Spinal cord (tissue), 10 donors: ENCODE data around the gene SUPT4H1. TPM values are rescaled to one million over a fixed set of nuclear protein-coding genes. Genes with fewer than 3 reads are reported as not detected.

Source experiments
- DNase-seq, 6 donors: peaks; one replicate each; pipeline versions ENCODE4 v3.0.0 to v3.0.0-alpha.2; 2013 to 2015; ENCODE audit warnings: low spot score in 6 of 6, low read depth in 4 of 6
- H3K27ac ChIP-seq: one replicate; pipeline ENCODE4 v1.5.1; 2013; ENCODE audit warnings: low read depth, low read length, control low read depth
- H3K27me3 ChIP-seq: one replicate; pipeline ENCODE4 v1.6.1; 2013; ENCODE audit warnings: low read length; ENCODE audit not compliant: control insufficient read depth, insufficient read depth
- H3K36me3 ChIP-seq: one replicate; pipeline ENCODE4 v1.6.1; 2013; ENCODE audit warnings: low read length; ENCODE audit not compliant: control insufficient read depth, insufficient read depth
- H3K4me1 ChIP-seq: one replicate; pipeline ENCODE4 v1.6.1; 2013; ENCODE audit warnings: low read length; ENCODE audit not compliant: control insufficient read depth, insufficient read depth
- H3K4me3 ChIP-seq: one replicate; pipeline ENCODE4 v1.5.1; 2013; ENCODE audit warnings: low read depth, low read length, control low read depth
- H3K9me3 ChIP-seq: one replicate; pipeline ENCODE4 v1.6.1; 2013; ENCODE audit warnings: low read length; ENCODE audit not compliant: control insufficient read depth, insufficient read depth
- WGBS: methylation state at CpG from one replicate; pipeline ENCODE4 v1.1.5; 2013; ENCODE audit warnings: missing lambda C conversion rate; ENCODE audit not compliant: insufficient coverage; 5-methylcytosine and 5-hydroxymethylcytosine counted together
- polyA plus RNA-seq, 2 donors: library from polyadenylated mRNA; unstranded; fragments of 120-200 nt; gene quantifications; one replicate each; pipeline ENCODE4 v1.2.1, GENCODE V29; 2013; ENCODE audit not compliant: insufficient read length in 2 of 2
- total RNA-seq, 2 donors: library from RNA; depleted of rRNA in 1 of 2; stranded (reverse); fragments of 120-200 nt in 1 of 2; fragments of >200 nt in 1 of 2; gene quantifications; one replicate each; pipeline versions ENCODE4 v1.2.3 to v1.2.4, GENCODE V29; 2013 to 2014
- donor health status: healthy.

The SUPT4H1 gene
- total and polyA plus RNA-seq, 4 donors = 48.4 to 97.8 (median 87.5) TPM

DNA sequence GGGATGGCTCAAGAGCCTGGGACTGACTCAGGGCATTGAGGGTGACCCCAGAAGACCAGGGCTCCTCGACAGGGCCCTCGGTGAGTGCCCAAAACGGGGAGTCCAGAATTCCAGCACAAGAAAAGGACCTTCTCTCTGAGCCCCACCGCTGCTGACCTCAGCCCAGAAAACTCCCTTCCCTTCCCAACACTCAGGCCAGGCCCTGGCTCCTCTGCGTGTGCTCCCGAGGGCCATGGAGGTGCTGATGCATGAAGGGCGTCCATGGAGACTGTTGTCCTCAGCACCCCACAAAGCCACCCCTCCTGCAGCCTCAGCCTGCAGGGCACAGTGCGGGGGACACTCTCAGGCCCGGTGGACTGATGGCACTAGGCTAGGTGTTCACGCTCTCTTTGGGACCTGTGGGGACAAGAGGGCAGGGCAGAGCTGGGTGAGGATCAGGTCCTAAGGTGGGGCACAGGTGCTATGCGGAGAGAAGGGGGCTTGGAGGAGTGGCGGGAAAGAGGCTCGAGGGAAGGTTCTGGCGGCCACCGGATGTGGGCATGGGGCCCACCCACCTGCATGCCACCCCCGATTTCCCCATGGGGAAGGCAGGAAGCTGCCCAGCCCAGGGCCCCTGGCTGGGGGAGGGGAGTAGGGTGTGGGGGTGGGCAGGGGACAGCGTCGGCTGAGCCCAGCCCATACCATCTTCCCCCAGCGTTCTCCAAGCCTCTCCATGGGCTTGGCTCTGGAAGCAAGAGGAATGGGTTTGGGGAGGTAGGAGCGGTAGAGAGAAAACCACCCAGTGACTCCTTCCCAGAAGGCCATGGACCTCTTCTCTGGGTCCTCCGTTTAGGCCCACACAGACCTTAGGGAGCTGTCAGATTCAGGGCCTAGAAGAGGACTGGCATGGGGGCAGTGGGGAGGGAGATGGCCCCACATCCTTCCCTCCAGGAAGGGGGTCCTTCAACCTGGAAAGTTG, 18.9 kb downstream of the SUPT4H1 start:
- Histone ChIP-seq H3K9me3 (no peaks in the 10 kb centered on the region), H3K27me3 (peaks cover 3% of the 10 kb centered on the region), H3K4me1 (peaks cover 33% of the 10 kb centered on the region), H3K4me3 (no peak overlapping the region), H3K27ac (no peak overlapping the region), H3K36me3 (peaks cover 5% of the 10 kb centered on the region)
- no peak for DNase-seq
- 91% methylated on average over 11 of the region's 21 CpGs for WGBS

DNA sequence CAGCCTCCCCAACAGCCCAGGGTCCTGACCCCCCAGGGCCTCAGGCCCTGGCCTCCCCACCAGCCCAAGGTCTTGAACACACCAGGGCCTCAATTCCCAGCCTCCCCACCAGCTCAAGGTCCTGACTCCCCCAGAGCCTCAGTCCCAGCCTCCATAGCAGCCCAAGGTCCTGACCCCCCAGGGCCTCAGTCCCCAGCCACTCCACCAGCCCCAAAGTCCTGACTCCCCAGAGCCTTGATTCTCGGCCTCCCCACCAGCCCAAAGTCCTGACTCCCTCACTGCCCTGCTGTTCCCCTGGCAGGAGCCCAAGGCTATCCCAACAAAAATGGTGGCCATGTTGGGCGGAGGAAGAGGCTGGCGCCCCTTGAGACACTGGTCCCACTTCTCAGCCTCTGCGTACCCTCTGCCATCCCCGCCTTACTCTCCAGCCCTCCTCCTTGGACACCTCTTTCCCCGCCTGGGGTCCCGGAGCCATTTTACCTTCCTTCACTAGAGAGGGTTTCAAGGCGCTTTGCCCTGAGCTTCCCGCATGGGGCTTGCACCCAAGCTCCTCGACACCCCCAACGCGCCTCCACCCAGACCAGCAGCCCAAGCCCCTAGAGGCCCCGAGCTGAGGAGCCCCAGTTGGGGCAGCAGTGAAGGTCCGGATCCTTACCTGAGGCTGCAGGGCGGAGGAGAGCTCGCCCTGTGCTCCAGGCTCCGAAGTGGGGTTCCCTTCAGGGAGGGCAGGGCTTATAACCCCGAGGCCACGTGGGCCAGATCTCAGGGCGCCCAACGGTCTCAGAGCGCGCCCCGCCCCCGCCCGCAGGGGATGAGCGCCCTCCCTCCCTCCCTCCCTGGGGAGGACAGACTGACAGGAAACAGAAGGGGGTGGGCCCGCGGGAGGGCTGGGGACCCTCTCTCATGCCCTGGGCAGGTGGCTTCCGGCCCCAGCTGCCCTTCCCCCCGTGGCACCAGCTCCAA, 19.9 kb downstream of the SUPT4H1 start:
- H3K27ac ChIP-seq = no peak overlapping the region
- H3K4me1 ChIP-seq = peaks cover 38% of the 10 kb centered on the region
- H3K4me3 ChIP-seq = peak overlapping the region; percentile 16
- H3K36me3 ChIP-seq = peaks cover 7% of the 10 kb centered on the region
- H3K9me3 ChIP-seq = no peaks in the 10 kb centered on the region
- DNase-seq = no peak
- WGBS = 87% methylated on average over 23 of the region's 31 CpGs
- peaks cover 3% of the 10 kb centered on the region for H3K27me3 ChIP-seq

DNA sequence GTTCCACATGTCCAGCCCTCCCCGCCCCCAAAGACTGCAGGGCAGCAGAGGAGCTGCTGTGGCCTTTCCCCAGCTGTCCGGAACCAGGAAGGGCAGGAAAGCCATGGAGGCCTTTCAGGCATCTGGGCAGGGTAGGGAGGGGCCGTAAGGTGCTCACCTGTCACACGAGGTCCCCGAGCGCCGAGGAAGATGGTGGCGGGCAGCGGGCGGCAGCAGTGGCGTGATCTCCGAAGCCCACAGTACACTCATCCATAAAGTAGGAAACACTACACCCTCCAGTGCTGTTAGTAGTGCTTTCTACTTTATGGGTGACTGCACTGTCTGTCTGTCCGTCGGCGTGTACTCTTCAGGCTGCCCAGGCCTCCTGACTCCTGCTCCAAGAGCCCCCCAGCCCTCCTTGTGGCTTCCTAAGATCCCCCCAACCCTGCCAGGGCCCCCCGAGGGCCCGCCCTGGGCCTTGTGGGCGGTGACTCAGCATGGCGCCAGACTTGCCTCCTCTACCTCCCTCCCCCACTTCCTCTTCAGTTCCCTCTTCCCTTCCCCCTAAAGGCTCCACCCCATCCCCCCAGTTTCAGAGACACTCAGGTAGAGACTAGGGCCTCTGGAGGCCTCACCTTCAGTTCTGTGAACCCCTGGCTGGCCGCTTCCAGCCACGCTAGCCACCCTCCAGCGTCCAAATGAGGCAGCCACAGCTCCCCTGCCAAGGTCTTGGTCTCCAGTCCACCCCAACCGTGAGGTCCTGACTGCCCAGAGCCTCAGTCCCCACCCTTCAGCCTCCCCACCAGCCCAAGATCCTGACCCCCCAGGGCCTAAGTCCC, 20.8 kb downstream of the SUPT4H1 start:
- Histone ChIP-seq H3K27ac (no peak overlapping the region), H3K4me3 (peak overlapping the region; percentile 16), H3K36me3 (peaks cover 7% of the 10 kb centered on the region), H3K9me3 (no peaks in the 10 kb centered on the region), H3K4me1 (peaks cover 43% of the 10 kb centered on the region), H3K27me3 (no peaks in the 10 kb centered on the region)
- DNase-seq = no peak
- 79% methylated on average over 12 of the region's 23 CpGs for WGBS

DNA sequence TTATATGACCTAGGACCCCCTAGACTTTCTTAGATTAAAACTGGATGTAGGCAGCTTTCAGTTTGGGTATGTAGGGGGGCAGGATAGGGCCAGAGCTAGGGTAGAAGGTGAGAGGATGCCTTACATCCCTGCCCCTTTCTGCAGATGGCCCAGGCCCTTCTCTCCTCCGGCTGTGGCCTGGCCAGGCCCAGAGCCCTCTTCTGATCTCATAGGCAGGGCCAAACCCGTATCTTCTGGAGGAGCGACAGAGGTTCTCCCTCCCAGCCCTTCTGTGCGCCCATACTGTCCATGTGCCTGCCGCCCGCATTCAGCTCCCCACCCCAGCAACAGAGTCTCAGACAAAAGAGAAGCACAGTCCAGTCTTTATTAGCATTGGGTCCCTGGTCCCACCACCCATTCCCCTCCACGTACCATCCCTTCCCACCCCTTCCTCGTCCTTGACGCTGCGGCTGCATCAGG, 21.4 kb downstream of the SUPT4H1 start:
- Histone ChIP-seq H3K4me3 (no peak overlapping the region), H3K9me3 (no peaks in the 10 kb centered on the region), H3K27ac (no peak overlapping the region), H3K36me3 (peaks cover 10% of the 10 kb centered on the region), H3K27me3 (no peaks in the 10 kb centered on the region), H3K4me1 (peaks cover 48% of the 10 kb centered on the region)
- DNase-seq = no peak
- 80% methylated on average over 8 of the region's 10 CpGs for WGBS

DNA sequence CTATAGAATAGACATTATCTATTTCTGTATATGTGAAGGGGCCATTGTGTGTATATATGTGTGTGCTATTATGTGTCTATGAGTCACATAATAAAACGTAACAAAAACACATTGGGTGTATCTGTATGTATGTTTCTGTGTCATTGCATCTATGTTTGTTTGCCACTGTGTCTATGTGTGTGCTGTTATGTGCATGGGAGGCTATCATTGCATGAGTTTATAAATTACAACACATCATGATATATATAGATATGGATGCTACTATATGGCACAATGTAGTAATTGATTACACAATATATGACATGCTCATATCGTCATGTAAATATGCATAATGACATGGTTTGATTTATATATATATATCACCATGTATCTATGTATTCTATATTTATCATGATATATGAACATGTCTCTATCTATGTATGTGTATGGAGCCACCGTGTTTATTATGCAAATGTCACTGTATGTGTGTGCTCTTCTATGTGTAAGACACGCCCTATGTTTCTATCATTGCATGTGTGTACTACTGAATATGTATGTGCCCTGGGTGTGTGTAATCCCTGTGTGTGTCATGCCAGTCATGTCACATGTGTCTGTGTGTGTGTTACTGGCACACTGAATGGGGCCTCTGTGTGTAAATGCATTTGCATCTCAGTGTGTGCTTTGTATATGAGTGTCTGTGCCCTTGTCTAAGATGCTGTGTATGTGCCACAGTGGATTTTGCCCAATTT, 22.0 kb downstream of the SUPT4H1 start:
- peak overlapping the region; percentile 48 for H3K4me3 ChIP-seq
- H3K27ac ChIP-seq = no peak overlapping the region
- DNase-seq = peak in 2 of 6 donors; percentile 24 to 40
- no peaks in the 10 kb centered on the region for H3K9me3 ChIP-seq
- 83% methylated on average over 2 of the region's 4 CpGs for WGBS
- H3K36me3 ChIP-seq = peaks cover 10% of the 10 kb centered on the region
- peaks cover 54% of the 10 kb centered on the region for H3K4me1 ChIP-seq
- H3K27me3 ChIP-seq = no peaks in the 10 kb centered on the region

DNA sequence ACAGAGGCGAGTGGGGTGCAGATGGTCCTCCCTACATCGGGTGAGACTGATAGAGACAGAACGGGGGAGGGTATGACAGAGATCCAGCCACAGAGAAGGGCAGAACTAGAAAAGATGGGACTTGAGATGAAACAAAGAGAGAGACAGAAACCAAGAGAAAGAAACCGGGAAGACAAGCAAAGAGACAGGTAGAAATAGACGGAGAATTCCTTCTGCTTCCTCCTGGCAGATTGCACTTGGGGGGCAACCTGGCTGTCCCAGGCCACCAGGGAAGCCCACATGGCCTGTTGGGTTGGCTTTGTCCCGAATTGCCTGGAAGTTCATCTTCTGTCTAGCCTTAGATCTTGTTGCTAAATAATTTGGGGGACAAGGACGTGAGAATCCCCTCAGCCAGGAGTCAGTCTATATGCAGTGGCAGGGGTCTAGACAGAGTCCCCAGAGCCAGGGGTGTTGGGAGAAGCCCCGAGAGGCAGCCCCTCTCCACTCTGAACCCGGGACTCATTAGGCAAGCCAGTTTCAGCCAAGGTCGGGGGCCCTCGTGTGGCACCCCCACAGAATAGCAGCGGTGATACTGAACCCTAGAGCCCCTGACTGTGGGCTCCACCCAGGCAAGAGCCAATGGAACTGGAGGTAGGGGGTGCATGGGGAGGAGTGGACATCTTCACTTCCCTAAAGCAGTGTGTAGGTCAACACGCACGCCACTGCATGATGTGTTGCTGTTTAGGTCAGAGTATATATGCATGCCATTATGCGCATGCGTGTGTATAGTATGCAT, 22.8 kb downstream of the SUPT4H1 start:
- no peaks in the 10 kb centered on the region for H3K27me3 ChIP-seq
- WGBS = 11% methylated on average over 8 of the region's 16 CpGs
- no peaks in the 10 kb centered on the region for H3K9me3 ChIP-seq
- peaks cover 57% of the 10 kb centered on the region for H3K4me1 ChIP-seq
- H3K36me3 ChIP-seq = peaks cover 10% of the 10 kb centered on the region
- peak overlapping the region; percentile 83 for H3K27ac ChIP-seq
- peak overlapping the region; percentile 48 for H3K4me3 ChIP-seq
- DNase-seq = peak in 2 of 6 donors; percentile 69 to 86

DNA sequence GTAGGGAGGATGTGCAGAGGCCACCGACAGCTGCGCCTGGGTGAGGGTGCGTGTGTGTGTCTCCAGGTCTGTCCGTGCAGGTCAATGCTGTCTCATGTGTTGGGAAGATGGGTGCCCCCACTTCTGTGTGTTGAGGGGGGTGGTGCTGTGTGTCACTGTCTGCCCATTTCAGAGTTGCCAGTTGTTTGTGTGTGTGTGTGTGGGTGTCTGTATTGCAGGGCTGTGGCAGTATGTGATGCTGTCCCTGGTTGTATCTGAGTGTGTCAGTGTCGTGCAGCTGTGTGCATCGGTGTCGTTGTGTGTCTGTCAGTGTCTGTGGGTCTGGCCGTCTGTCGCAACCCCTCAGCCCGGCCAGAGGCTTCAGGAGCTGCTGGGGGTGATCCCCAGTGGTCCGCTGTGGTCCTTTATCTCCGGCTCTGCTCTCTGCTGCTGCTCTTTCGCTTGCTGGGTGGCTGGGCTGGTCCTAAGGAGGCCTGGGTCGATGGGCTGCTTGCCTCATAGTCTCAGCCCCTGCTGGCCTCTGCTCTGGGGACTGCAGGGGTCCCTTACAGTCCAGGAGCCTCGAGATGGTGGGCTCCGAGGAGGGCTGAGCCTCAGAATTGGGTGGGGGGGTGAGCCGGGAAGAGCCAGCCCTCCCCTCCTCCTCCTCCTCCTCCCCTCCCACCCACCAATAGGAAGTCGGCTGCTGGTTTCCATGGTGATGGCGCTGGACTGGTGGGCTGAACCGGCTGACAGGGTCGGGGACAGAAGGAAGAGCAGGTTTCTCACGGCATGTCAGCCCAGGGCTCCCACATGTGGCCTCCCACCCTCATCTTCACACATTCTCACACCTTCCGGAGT, 23.6 kb downstream of the SUPT4H1 start, which contains the start of gene TSPOAP1:
TSS of gene TSPOAP1 (minus strand) at position 601 of the 840 bp plus-strand sequence. CDS start 875 bp downstream, outside the sequence.
- Histone ChIP-seq H3K27ac (peak within 1 kb of the TSS; percentile 83), H3K9me3 (no peaks in the 10 kb centered on the region), H3K4me3 (peak within 1 kb of the TSS; percentile 48), H3K36me3 (peaks cover 11% of the 10 kb centered on the region), H3K4me1 (peaks cover 65% of the 10 kb centered on the region), H3K27me3 (no peaks in the 10 kb centered on the region)
- peak; percentile 80 to 98 (median 88) for DNase-seq
- 10% methylated on average over 17 of the region's 23 CpGs for WGBS
